ENCODE measurements around the gene RFTN2.
"Not testable (repeated sequence)": the region's sequence is repeated elsewhere in the genome, so short reads cannot be mapped to it uniquely, and the experiment has no call there.

Gene RFTN2

GRCh38 chr2:197601726-197602125 is 73.7 kb downstream of the RFTN2 start:
- no peak for DNase-seq

GRCh38 chr2:197600306-197600705 is 75.1 kb downstream of the RFTN2 start:
- no peak for DNase-seq

- DNase-seq: peak; percentile 6
Measured at GRCh38 chr2:197599285-197599965, 76.0 kb downstream of the RFTN2 start.

- no peak for DNase-seq
Measured at GRCh38 chr2:197598450-197598849, 76.9 kb downstream of the RFTN2 start.

- DNase-seq: no peak
Measured at GRCh38 chr2:197597166-197597565, 78.2 kb downstream of the RFTN2 start.

DNA sequence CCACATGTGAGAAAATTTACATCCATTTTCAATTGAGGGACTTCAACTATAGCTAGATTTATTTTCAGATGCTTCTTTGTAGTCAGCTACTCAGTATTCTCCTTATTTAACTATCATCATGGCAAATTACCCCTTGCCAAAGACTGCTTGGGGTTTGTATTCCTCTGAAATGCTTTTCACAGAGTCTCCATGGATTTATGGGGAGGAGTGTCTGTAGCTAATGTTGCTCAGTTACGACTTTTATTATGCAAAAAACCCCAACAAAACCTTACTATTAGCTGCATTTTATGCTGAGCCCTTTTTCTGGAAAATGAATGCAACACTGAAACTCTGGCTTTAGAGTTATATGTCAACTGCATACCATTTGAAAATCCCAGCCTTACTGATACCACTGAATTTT is 78.6 kb downstream of the RFTN2 start:
- DNase-seq: no peak

DNA sequence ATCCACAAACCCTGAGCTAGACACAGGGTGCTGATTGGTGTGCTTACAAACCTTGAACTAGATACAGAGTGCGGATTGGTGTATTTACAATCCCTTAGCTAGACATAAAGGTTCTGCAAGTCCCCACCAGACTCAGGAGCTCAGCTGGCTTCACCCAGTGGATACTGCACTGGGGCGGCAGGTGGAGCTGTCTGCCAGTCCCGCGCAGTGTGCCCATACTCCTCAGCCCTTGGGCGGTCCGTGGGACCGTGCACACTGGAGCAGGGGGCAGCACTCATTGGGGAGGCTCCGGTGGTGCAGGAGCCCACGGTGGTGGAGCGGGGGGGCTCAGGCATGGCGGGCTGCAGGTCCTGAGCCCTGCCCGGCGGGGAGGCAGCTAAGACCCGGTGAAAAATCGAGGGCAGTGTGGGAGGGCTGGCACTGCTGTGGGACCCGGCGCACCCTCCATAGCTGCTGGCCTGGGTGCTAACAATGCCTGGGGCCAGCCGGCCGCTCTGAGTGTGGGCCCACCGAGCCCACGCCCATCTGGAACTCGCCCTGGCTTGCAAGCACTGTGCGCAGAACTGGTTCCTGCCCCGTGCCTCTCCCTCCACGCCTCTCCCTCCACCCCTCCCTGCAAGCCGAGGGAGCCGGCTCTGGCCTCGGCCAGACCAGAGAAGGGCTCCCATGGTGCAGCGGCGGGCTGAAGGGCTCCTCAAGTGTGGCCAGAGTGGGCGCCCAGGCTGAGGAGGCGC is 83.9 kb downstream of the RFTN2 start:
- DNase-seq: no peak

DNA sequence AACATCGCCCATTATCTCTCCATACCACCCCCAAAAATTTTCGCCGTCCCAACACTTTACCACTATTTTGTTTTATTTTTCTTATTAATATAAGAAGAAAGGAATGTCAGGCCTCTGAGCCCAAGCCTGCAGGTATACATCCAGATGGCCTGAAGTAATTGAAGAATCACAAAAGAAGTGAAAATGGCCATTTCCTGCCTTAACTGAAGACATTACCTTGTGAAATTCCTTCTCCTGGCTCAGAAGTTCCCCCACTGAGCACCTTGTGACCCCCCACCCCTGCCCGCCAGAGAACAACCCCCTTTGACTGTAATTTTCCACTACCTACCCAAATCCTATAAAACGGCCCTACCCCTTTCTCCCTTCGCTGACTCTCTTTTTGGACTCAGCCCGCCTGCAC is 88.1 kb downstream of the RFTN2 start:
- DNase-seq: not testable (repeated sequence)

DNA sequence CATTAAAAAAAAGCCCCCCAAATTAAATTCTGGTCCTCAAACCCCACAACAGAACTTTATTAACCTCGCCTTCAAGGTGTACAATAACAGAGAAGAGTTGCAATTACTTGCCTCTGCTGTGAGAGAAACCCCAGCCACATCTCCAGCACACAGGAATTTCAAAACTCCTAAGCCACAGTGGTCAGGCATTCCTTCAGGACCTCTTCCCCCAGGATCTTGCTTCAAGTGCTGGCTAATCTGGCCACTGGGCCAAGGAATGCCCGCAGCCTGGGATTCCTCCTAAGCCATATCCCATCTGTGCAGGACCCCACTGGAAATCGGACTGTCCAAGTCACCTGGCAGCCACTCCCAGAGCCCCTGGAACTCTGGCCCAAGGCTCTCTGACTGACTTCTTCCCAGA is 95.2 kb downstream of the RFTN2 start:
- DNase-seq: peak; percentile 4

DNA sequence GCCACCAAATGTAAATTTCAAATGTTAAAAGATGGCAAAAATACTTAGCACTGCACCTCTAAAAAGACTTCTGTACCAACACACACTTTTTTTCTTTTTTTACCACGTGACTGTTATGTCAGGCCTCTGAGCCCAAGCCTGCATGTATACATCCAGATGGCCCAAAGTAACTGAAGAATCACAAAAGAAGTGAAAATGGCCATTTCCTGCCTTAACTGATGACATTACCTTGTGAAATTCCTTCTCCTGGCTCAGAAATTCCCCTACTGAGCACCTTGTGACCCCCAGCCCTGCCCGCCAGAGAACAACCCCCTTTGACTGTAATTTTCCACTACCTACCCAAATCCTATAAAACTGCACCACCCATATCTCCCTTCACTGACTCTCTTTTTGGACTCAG is 97.1 kb downstream of the RFTN2 start:
- DNase-seq: not testable (repeated sequence)

- DNase-seq: no peak
Measured at GRCh38 chr2:197577446-197577845, 97.9 kb downstream of the RFTN2 start.

- peak; percentile 17 for DNase-seq
Measured at GRCh38 chr2:197576631-197577030, 98.8 kb downstream of the RFTN2 start.

DNA sequence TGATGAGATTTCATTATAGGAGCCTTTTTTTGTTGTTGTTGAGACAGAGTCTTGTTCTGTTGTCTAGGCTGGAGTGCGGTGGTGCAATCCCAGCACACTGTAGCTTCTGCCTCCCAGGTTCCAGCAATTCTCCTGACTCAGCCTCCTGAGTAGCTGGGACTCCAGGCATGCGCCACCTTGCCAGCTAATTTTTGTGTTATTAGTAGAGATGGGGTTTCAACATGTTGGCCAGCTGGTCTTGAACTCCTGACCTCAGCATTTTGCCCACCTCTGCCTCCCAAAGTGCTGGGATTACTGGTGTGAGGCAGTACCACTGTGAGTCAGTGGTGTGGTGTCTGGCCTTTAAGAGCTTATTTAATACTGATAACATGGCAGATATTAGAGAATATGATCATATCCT is 99.4 kb downstream of the RFTN2 start:
- DNase-seq: peak; percentile 8

DNA sequence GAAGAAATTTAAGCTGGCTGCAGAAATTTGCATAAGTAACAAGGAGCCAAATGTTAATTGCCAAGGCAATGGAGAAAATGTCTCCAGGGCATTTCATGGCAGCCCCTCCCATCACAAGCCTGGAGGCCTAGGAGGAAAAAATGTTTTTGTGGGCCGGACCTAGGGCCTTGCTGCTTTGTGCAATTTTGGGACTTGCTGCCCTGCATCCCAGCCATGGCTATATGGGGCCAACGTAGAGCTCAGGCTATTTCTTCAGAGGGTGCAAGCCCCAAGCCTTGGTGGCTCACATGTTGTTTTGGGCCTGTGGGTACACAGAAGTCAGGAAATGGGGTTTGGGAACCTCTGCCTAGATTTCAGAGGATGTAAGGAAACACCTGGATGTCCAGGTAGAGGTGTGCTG is 101.8 kb downstream of the RFTN2 start:
- no peak for DNase-seq

GRCh38 chr2:197571627-197572271 is 103.6 kb downstream of the RFTN2 start:
- peak; percentile 39 for DNase-seq

DNA sequence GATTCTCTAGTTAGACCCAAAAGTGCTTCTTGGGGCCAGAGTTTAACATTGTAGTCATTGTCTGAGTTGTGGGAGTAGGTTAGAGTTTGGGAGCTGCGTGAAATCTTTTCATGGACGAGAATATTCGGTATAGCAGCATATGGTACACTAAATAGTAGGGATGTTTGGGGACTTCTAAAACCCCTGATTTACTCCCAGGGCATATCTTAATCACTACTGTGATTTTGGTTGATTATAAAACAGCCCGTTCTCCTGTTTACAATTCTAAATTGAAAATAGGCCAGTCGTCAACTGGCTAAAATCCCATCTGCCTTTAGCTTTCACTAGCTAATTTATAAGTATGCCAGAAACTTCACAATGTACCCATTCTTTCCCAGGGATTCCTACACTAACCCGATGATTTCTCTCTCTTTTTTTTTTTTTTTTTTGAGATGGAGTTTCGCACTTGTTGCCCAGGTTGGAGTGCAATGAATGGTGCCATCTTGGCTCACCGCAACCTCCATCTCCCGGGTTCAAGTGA is 115.2 kb downstream of the RFTN2 start:
- DNase-seq: no peak

- no peak for DNase-seq
Measured at GRCh38 chr2:197559681-197560080, 115.7 kb downstream of the RFTN2 start.

GRCh38 chr2:197558393-197558792 is 117.0 kb downstream of the RFTN2 start:
- no peak for DNase-seq

- DNase-seq: peak; percentile 43
Measured at GRCh38 chr2:197556456-197556855, 118.9 kb downstream of the RFTN2 start.

- no peak for DNase-seq
Measured at GRCh38 chr2:197555467-197555866, 119.9 kb downstream of the RFTN2 start.

DNA sequence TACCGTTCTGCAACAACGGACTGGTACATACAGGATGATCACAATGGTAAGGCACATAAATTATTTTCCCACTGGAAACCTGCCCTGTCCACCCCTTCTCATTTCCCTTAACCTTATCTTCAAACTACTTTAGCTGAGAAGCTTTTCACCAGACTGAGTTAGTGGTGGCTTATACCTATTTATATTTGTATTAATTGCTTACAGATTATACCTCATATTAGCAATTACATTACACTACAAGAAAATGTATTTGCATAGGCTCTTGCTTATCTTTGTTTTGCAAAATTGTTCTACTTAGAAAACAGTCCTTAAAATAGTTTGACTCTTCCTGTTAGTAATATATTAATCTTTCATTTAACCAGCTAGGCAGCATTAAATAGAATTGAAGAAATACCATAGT is 124.1 kb downstream of the RFTN2 start:
- DNase-seq: not testable (repeated sequence)

- no peak for DNase-seq
Measured at GRCh38 chr2:197548582-197548981, 126.8 kb downstream of the RFTN2 start.

DNA sequence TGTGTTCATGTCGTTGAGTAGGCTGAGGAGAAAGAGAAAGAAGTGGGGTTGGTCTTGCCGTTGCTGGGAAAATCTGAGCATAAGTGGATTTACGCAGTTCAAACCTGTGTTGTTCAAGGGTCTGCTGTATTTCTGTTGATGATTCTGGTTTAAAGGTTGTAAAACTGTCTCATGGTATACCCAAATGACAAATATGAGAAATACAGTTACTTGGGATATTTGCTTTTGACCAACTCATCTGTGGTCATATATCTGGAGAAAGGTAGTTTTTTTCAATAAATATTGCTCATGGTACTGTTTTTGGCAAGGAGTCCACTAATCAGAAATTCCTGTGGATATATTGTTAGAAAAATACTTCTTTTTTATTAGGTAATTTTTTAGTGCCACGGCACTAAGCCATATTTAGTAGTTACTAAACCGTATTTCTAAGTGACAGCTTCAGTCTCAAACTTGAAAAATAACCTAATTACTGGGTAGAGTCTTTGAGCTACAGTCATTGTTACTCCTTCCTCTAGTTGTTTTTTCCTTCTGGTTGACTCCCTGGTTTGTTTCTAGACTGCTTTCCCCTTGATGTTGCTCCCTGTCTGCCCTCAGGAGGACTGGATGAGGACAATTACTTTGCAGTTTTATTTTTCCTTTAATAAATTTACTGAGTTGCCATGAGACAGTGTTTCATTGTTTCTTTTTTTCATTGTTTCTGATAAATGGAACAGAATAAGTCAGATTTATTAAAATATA is 128.1 kb downstream of the RFTN2 start:
- DNase-seq: no peak

Data from fibroblast of skin of abdomen (primary cell).